Activated CD8-positive, alpha-beta memory T cell treated with anti-CD3 and anti-CD28 coated beads, Interleukin-2, amount 50 U/mL, for 24 hours (primary cell): ENCODE data around the gene UNC79.

Experiments used
- DNase-seq: peaks from one replicate; pipeline ENCODE4 v3.0.0-alpha.2; 2020; ENCODE audit errors: extremely low read depth

Gene UNC79

GRCh38 chr14:93708311-93708734 is 277.6 kb downstream of the UNC79 start:
- no peak for DNase-seq

GRCh38 chr14:93708800-93709199 is 278.1 kb downstream of the UNC79 start:
- DNase-seq: no peak

- no peak for DNase-seq
These were observed 278.5 kb downstream of the UNC79 start for GRCh38 chr14:93709249-93709648.

- no peak for DNase-seq
These were observed 281.5 kb downstream of the UNC79 start for GRCh38 chr14:93712079-93712837.

- DNase-seq: no peak
These were observed 282.3 kb downstream of the UNC79 start for GRCh38 chr14:93712838-93713724.

- DNase-seq: no peak
These were observed 283.1 kb downstream of the UNC79 start for GRCh38 chr14:93713726-93714405.

GRCh38 chr14:93714605-93715004 is 283.9 kb downstream of the UNC79 start:
- no peak for DNase-seq

GRCh38 chr14:93715279-93715927 is 284.7 kb downstream of the UNC79 start:
- no peak for DNase-seq

GRCh38 chr14:93716002-93716745 is 285.4 kb downstream of the UNC79 start:
- no peak for DNase-seq

GRCh38 chr14:93716746-93717667 is 286.3 kb downstream of the UNC79 start:
- no peak for DNase-seq

- no peak for DNase-seq
These were observed 287.1 kb downstream of the UNC79 start for GRCh38 chr14:93717668-93718320.

GRCh38 chr14:93719256-93719655 is 288.5 kb downstream of the UNC79 start:
- no peak for DNase-seq

- DNase-seq: no peak
These were observed 289.5 kb downstream of the UNC79 start for GRCh38 chr14:93720076-93720815.

GRCh38 chr14:93720981-93721483 is 290.3 kb downstream of the UNC79 start:
- no peak for DNase-seq

- no peak for DNase-seq
These were observed 292.3 kb downstream of the UNC79 start for GRCh38 chr14:93723001-93723400.

GRCh38 chr14:93725002-93725582 is 294.4 kb downstream of the UNC79 start:
- no peak for DNase-seq

GRCh38 chr14:93725993-93726392 is 295.3 kb downstream of the UNC79 start:
- no peak for DNase-seq
